HG03025 (cell line): Measurements from ENCODE around the gene LPO.

ENCODE experiments used
- ATAC-seq: cut with Tn5 transposase; IDR thresholded peaks from one replicate; pipeline ENCODE4 v1.9.1; 2021; ENCODE audit warnings: mild to moderate bottlenecking, moderate library complexity; ENCODE audit not compliant: unreplicated experiment, low FRiP score

LPO gene

GRCh38 chr17:58302171-58302918 lies 64.0 kb downstream of the LPO start:
- no peak for ATAC-seq

DNA sequence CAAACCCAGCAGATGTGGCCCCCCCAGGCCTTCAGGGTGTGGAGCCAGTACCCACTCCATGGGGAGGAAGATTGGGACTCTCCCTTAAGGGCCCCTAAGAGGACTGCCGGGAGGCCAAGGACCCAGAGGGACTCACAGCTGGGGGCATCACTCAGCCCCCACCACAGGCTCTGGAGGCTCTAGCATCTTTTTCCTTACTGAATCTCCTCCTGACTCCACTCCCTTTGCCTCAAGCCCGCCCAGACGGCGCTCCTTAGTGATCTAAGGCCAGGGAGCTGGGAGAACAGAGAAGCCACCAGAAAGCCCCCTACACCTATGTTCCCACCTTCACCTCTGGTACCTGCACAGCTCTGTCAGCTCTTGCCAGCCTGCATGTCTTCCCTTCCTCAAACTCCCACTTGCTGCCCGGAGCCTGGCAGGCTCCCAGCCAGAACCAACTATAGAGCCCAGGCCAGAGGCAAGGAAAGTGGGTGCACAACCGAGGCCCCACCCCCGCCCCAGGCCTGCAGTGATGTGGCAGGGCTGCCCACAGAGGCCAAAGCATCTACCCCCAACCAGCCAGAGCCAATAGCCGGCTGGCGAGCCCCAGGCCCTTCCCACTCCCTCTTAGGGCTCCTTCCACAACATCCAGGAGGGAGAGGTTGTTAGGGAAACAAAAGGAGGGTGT lies 64.7 kb downstream of the LPO start:
- no peak for ATAC-seq

DNA sequence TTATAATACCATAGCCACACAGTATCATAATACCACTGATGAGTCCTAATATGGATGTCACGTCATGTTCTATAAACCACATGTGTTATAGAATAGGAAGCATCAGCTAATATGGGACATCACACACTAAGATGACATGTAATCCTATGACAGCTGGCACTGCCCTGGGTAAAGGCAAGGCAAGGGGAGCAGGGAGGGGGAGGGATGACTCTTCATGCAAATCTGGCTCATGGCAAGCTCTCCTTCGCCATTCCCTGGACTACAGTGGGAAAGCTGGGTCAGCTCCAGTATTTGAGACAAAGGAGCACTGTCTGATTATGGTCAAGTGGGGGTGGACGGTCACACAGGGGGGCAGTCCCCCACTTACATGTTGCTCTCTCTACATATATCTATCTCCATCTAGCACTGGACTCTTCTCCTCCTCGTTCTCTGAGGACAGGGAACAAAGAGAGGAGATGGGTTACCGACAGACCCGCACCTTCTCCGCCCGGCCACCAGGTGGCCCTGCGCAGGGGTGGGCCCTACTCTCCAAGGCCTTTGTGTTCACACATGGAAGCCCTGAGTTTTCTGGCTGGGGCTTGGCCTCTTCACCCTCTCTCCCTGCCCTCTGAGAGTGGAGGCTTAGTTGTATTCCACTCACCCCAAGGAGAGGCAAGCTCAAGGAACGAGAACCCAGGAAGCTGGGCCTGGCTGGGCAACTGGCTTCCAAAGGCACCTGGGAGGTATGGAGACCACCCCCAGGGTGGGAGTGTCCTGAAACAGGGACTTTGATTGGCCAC lies 65.8 kb downstream of the LPO start:
- no peak for ATAC-seq

DNA sequence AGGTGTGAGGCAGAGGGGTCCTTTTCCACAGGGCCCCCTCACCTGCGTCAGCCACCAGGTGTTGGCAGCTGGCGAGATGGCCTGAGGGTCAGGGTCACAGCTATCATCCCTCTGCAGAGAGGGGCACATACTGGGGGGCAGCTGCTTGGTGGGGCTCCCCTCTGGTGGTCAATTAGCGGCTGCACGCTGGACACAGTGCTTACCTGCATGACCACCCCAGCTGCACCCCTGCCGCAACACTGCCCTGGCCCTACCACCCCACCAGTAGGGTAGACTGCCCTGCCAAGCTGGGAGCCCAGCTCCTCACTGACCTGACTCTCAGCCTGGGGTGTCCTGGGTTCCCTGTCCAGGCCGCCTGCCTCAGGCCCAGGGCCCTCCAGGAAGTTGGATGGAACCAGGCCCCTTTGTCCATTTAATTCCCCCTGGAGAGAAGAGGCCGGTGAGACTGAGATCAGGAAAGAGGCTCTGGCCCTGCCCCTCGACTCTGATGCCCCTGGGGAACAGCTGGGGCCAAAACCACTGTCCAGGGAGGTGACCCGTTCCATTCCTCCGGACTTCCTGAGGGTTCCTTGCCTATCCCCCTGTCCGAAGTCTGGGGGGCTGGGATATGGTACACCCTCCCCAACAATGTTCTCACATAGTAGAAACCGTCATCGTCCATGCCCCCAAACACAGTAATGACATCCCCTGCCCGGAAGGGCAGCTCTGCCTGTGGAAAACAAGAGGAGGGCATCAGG lies 66.5 kb downstream of the LPO start:
- no peak for ATAC-seq

- ATAC-seq: no peak
These were observed 67.2 kb downstream of the LPO start for GRCh38 chr17:58305626-58306025.

DNA sequence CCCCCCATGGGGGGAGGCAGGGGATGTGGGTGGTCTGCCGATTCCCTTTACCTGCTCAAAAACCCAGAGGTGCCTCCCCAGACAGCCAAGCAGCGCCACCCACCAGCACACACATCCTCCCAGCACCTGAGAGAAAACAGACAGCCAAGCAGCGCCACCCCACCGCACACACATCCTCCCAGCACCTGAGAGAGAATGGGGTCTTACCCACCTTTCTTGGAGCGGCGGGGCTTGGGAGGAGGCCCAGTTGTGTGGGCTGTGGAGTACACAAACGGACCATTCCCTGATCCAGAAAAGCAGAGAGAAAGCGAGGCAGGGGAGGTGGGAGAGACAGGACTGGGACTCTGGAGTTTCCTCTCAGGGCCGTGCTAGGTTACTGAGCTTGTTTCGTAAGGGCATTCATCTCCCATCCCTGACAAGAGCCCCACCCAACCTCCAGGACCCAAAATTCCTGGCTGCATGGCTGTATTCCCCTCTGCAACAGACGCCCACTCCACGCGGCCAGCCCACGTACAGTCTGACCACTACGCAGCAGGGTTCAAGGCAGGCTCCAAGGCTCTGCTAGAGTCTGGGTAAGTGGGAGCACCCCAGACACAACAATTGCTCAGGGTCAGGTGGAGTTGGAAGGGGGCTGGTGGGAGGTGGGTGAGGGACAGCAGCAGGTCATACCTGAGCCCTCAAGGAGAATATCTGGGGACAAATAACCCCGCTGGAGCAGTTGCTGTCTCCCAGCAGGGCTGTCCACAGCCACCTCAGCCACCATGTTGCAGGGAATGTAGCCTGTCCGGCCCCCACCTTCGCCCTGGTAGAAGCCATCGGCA lies 68.0 kb downstream of the LPO start:
- ATAC-seq: no peak

GRCh38 chr17:58307468-58308172 lies 69.2 kb downstream of the LPO start:
- ATAC-seq: no peak

GRCh38 chr17:58308173-58308984 lies 70.0 kb downstream of the LPO start:
- no peak for ATAC-seq

DNA sequence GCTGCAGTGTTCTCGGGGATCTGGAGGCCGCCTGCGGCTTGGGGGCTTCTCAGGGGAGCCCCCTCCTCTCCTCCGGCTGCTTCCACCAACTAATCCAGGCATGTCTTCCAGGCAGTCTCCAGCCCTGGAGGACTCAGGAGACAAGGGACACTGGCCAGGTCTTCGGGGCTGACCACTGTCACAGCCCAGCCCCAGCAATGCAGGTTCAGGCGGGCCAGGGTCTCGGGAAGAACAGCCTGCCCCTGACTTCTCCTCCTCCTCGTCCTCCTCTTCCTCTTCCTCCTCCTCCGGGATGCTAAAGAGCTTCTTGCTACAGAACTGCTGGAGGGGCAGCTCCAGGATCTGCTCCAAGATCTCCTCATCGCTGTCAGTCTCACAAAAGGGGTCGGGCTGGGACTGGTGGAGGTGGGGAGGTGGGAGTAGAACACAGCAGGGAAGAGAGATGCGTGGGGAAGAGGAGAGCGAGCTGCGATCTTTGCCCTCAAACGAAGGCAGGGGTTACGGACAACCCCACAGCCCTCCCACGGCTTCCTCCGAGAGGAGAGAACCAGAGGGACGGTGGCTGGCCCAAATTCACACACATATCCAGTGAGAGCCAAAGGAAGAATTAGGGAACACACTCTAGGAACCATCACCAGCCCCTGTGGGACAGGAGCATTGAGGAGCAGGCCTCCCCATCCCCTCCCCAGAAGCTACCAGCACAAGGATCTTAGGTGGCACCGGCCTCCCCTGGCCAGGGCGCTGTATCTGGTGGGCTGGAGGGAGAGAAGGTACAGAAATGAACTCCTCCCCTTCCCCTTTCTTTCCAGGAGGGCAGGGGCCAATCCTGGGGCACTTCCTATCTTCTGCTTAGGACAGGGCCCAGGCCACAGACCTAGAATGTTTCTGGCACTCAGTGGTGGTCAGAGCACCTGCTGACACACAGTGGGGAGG lies 70.9 kb downstream of the LPO start:
- no peak for ATAC-seq

- ATAC-seq: no peak
These were observed 71.5 kb downstream of the LPO start for GRCh38 chr17:58309918-58310259.

DNA sequence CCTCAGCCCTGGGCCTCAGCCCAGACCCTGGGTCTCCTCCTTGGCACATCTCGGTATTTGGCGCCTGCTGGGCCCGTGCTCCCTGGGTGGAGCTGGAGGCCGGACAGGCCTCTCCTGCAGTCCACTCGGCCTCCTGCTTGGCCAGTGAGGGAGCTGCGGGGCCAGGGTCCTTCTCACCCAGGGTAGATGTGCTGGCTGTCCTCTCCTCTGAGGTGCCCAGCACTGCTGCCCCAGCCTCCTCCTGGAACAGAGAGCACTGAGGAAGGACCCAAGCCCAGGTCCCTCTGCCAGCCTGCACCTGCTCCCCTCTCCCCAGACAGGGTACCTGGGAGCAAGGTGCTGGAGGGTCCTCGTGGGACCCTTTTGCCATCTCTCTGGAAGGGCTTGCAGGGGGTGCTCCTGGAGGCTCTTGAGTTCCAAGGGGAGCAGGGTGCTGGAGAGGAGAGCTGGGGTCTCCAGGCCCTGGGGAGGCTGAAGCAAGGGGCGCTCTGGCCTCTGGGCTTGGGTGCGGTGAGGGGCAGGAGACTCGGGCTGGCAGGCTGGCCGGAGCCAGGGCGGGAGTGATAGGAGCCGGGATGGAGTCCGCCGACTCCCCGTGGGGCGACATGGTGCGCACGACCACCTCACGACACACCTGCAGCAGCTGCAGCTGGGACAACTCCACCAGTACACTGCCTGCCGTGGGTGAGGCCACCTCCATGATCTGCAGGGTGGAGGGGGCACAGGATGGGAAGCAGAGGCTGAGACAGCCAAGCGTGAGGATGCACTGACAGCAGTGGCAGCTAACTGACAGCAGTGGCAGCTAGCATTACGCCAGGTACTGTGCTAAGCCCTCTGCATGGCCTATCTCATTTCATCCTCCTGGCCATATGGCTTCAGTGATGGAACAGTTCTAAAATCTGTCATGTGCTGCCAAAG lies 72.4 kb downstream of the LPO start:
- no peak for ATAC-seq

DNA sequence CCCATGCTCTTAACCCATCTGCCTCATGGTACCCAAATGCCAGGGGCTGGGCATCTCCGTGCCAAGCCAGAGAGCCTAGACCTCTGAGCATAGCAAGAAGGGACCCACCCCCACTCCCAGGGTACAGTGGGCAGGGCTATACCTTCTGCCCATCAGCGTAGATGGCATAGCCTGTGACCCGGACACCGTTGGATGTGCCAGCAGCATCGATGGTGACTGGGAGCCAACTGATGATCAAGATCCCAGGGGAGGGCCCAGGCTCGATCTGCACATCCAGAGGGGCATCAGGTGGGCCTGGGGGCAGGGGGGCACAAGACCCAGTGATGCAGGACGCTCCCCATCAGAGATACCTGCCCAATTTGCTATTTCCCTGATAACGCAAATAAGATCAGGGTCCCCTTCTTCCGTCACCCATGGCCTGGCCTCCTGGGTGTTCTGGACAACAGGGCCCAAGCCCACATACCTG lies 73.1 kb downstream of the LPO start:
- no peak for ATAC-seq

- ATAC-seq: no peak
These were observed 73.7 kb downstream of the LPO start for GRCh38 chr17:58312021-58312630.

DNA sequence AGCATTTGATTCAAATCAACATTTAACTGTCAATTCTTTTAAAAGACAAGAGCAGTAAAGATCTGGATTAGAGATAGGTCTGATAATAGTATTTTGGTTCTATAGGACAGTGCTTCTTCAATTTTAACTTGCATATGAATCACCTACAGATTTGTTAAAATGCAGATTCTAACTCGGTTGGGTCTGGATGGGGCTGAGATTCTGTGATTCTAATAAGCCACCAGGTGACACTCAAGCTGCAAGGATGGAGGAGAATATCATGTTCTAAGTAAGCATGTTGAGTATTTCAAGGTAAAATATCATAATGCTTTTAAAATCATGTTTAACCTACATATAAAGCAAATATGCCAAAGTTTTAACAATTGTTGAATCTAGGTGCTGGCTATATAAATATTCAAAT lies 74.4 kb downstream of the LPO start:
- no peak for ATAC-seq

GRCh38 chr17:58313815-58314705 lies 75.7 kb downstream of the LPO start:
- ATAC-seq: no peak
